HFF-Myc (cell line): ENCODE data around the gene CAMK2N1.
"Not testable (repeated sequence)": the region's sequence is repeated elsewhere in the genome, so short reads cannot be mapped to it uniquely, and the experiment has no call there.

Experiments used
- DNase-seq: peaks from one replicate; pipeline ENCODE4 v3.0.0-alpha.2; 2011; ENCODE audit warnings: low read depth; ENCODE audit errors: extremely low read depth
- H3K4me3 ChIP-seq: replicated peaks from 2 replicates; pipeline ENCODE4 v1.5.1; 2011; ENCODE audit warnings: low read depth, mild to moderate bottlenecking, control low read depth, low read length
- CTCF ChIP-seq: IDR thresholded peaks from 2 replicates; pipeline ENCODE4 v1.5.1; 2012; ENCODE audit warnings: mild to moderate bottlenecking, low read depth, low read length, control low read depth; ENCODE audit errors: missing control alignments

The CAMK2N1 gene

DNA sequence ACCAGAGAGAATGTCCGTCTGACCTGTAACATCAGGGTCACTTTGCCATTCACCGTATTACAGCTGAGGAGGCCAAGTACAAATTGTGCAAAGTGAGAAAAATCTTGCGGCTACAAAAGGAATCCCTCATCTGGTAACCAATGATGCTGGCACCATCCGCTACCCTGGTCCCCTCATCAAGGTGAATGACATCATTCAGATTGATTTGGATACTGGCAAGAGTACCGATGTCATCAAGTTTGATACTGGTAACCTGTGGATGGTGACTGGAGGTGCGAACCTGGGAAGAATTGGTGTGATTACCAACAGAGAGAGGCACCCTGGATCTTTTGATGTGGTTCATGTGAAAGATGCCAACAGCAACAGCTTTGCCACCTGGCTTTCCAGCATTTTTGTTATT is 40.3 kb upstream of the CAMK2N1 start:
- DNase-seq = no peak
- H3K4me3 ChIP-seq = no peak overlapping the region
- TF ChIP-seq CTCF = no peak

DNA sequence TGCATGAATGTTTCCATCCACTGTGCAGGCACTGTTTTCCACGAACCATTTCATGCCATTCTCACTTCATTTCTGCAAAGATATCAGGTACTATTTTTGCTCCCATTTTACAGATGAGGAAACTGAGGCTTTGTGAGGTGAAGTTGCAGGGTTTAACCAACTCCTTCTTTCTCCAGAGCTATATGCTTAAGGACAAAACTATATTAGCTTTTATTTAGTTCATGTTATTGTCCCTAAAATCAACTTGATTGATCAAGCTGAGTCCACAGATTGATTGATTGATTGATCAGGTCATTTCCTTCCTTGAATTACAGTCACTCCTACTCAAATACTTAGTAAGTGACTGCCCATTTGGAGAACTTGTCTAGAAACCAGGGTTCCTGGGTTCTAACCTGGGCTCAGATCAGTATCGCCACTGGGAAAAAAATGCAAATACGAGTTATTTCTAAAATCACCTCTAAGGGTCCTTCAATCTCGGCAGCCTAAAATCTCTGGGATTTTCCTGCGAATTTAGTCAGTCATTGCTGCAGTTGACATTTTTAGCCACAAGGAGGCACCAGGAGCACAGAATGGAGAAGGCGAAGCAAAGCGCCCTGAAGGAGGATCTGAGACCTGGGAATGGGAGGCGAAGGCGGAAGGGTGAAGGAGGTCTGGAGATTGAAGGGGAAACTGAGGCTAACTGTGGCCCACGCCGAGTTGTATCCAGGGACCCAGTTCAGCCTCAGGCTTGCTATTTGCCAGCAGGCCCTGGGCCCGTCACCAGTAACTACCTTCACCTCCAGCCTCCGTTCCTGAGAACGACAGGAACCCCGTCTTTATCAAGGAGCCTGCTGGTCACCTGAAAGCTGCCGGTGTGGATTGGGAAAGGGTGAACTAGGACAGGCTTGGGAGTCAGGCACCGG is 36.2 kb upstream of the CAMK2N1 start:
- peak; percentile 53 for DNase-seq
- TF ChIP-seq CTCF = peak; percentile 93
- H3K4me3 ChIP-seq = no peak overlapping the region

- DNase-seq, H3K4me3 ChIP-seq: not testable (repeated sequence)
Observed at GRCh38 chr1:20519609-20520262, 33.7 kb upstream of the CAMK2N1 start.

DNA sequence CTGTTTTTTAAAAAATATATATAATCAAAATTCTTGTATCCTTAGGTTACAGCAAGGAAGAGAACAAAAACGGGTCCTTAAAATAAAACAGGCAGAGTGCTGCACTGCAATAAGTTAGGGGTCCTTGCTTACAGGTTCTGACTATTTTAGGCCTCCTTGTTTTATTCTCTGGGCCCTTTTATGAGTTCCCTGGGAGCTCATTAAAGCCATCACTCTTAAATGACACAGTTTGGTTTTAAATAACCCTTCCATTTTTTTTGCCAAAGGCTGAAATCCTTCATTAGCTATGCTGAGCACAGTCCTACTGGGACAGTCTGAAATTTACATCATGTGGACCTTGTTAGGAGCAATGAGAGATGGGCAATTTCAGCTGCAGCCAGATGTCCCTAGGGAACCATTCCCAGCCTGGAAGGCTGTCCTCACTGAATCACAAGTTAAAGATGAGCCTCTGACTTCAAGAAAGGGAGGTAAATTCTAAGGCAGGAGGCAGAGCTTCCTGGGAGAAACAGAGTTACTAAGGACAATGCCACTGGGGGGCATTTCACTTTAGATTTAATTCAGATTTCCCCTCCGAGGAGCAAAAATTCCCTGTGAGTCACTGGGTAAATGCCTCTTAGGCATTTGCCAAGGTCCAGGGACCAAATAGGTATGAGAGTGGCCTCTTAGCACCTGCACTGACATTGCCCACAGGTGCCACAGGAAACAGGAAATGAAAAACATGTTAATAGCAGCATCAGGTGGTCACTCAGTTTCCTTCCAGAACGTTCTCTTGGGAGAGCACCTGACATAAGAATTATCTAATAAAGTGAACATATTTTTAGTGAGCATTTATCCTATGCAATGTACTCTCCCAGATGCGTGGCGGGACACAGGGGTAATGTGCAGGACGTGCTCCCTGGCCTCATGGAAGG is 25.8 kb upstream of the CAMK2N1 start:
- DNase-seq = no peak
- H3K4me3 ChIP-seq = no peak overlapping the region
- no peak for TF ChIP-seq CTCF

- DNase-seq = no peak
- no peak for TF ChIP-seq CTCF
- peak overlapping the region; percentile 97 for H3K4me3 ChIP-seq
Observed at GRCh38 chr1:20508411-20508771, 22.4 kb upstream of the CAMK2N1 start.

- peak; percentile 75 for DNase-seq
- TF ChIP-seq CTCF = no peak
- H3K4me3 ChIP-seq = peak within 1 kb of the TSS; percentile 97
Observed at GRCh38 chr1:20507564-20508410, 21.8 kb upstream of the CAMK2N1 start, which contains the start of gene MUL1. Gene MUL1 (minus strand): TSS chr1:20508151. CDS start chr1:20508024, 127 bp downstream.
